CD4-positive, alpha-beta T cell (primary cell): Measurements from ENCODE around the gene COQ6. TPM values are rescaled to one million over a fixed set of nuclear protein-coding genes. Genes with fewer than 3 reads are reported as not detected.

Experiments
- total RNA-seq, 174 experiments: library from RNA in 2 of 174; stranded (reverse) in 2 of 174; gene quantifications; one replicate each; pipeline ENCODE4 v1.2.3 and lab custom pipeline; 2021 to 2026

Gene COQ6
- total RNA-seq, 2 experiments from 2014 or later: 37.1 to 38.9 TPM

Other genes starting within 250 kb of the COQ6 start
- gene PNMA1, start 235.9 kb upstream of the COQ6 start, total RNA-seq: 10 to 100 TPM; 52.6 to 55.9 TPM
- gene PTGR2, start 98.5 kb upstream of the COQ6 start, total RNA-seq: 1 to 10 TPM in 1 of 2 experiments, under 1 TPM in 1; 0.70 to 1.1 TPM
- 10 to 100 TPM; 74.3 to 81.1 TPM for gene ZNF410, start 63.4 kb upstream of the COQ6 start, total RNA-seq
- gene FAM161B, start 208 bp upstream of the COQ6 start, total RNA-seq: 1 to 10 TPM; 1.5 to 1.7 TPM
- 1 to 10 TPM; 5.5 to 7.1 TPM for gene ENTPD5, start 69.0 kb downstream of the COQ6 start, total RNA-seq
- gene BBOF1, start 69.0 kb downstream of the COQ6 start, total RNA-seq: 1 to 10 TPM; 1.8 to 2.4 TPM
- 1 to 10 TPM; 5.3 to 6.2 TPM for gene ALDH6A1, start 134.2 kb downstream of the COQ6 start, total RNA-seq
- 1 to 10 TPM; 5.4 to 6.8 TPM for gene LIN52, start 134.7 kb downstream of the COQ6 start, total RNA-seq